OCI-LY7 (cell line): Measurements from ENCODE around the gene C22orf23. TPM values are rescaled to one million over a fixed set of nuclear protein-coding genes. Genes with fewer than 3 reads are reported as not detected.

Experiments
- BruUV-seq: library from RNA; stranded (reverse); fragments of 400-500 nt; replicated peaks from 2 replicates; lab custom pipeline; 2021; lab: Mats Ljungman, UMichigan
- CTCF ChIA-PET: fragments of 300-600 bp; sonication (Branson Sonifier 250); formaldehyde crosslinking; loops from one replicate; lab custom pipeline; 2022; ENCODE audit warnings: antibody characterized with exemption; ENCODE audit not compliant: unreplicated experiment; lab: Charles Lee
- POLR2A ChIA-PET: fragments of 300-600 bp; sonication (Branson Sonifier 250); formaldehyde crosslinking; loops from one replicate; lab custom pipeline; 2022; ENCODE audit warnings: antibody characterized with exemption; lab: Charles Lee
- DNase-seq: peaks from one replicate; pipeline ENCODE4 v3.0.0-alpha.2; 2015; ENCODE audit warnings: low spot score
- H2AFZ ChIP-seq: fragments of 200-600 bp; sonication (generic), shearing (Covaris generic); 2 replicates; pipeline ENCODE4 v1.6.1; 2014; ENCODE audit warnings: mild to moderate bottlenecking, antibody characterized with exemption, low read length, moderate library complexity
- H3K27ac ChIP-seq: fragments of 200-600 bp; sonication (generic); 2 replicates; pipeline ENCODE4 v1.5.1; 2014; ENCODE audit warnings: mixed run types, low read depth, mild to moderate bottlenecking, moderate library complexity, low read length, inconsistent platforms; ENCODE audit not compliant: poor library complexity, severe bottlenecking
- H3K36me3 ChIP-seq: fragments of 200-600 bp; sonication (generic); 2 replicates; pipeline ENCODE4 v1.6.1; 2014; ENCODE audit warnings: mild to moderate bottlenecking, antibody characterized with exemption, low read length, moderate library complexity, mixed read lengths; ENCODE audit not compliant: insufficient read depth
- H3K4me1 ChIP-seq: fragments of 200-600 bp; sonication (generic); 2 replicates; pipeline ENCODE4 v1.5.1; 2014; ENCODE audit warnings: mild to moderate bottlenecking, low read length; ENCODE audit not compliant: insufficient read depth, poor library complexity, severe bottlenecking
- H3K4me2 ChIP-seq: fragments of 200-600 bp; sonication (generic); 2 replicates; pipeline ENCODE4 v1.6.1; 2014; ENCODE audit warnings: mild to moderate bottlenecking, low read length
- H3K4me3 ChIP-seq: fragments of 200-600 bp; sonication (generic); 2 replicates; pipeline ENCODE4 v1.5.1; 2014; ENCODE audit warnings: mild to moderate bottlenecking, low read depth, low read length; ENCODE audit not compliant: poor library complexity, severe bottlenecking
- H3K79me2 ChIP-seq: fragments of 200-600 bp; sonication (generic); 2 replicates; pipeline ENCODE4 v1.6.1; 2016; ENCODE audit warnings: low read depth, mild to moderate bottlenecking, low read length, moderate library complexity, mixed read lengths; ENCODE audit not compliant: insufficient read depth
- H3K9me2 ChIP-seq: fragments of 200-600 bp; sonication (generic); 2 replicates; pipeline ENCODE4 v1.6.1; 2016; ENCODE audit warnings: mild to moderate bottlenecking, low read length, mixed read lengths; ENCODE audit not compliant: insufficient read depth
- H3K9me3 ChIP-seq: fragments of 200-600 bp; sonication (generic); 2 replicates; pipeline ENCODE4 v1.6.1; 2014; ENCODE audit warnings: mild to moderate bottlenecking, mixed run types, low read length, mixed read lengths
- H4K20me1 ChIP-seq: fragments of 200-600 bp; sonication (generic); 2 replicates; pipeline ENCODE4 v1.6.1; 2014; ENCODE audit warnings: mild to moderate bottlenecking, antibody characterized with exemption, low read length, moderate library complexity, mixed read lengths; ENCODE audit not compliant: insufficient read depth
- CTCF ChIP-seq: fragments of 200-600 bp; sonication (generic); conservative IDR thresholded peaks from 2 replicates; pipeline ENCODE4 v1.5.1; 2014; ENCODE audit warnings: mild to moderate bottlenecking, antibody characterized with exemption, low read length, moderate library complexity, mixed read lengths
- EZH2phosphoT487 ChIP-seq: fragments of 200-600 bp; sonication (generic); IDR thresholded peaks from 2 replicates; pipeline ENCODE4 v1.6.1; 2018; ENCODE audit warnings: low read depth, borderline replicate concordance, mild to moderate bottlenecking, mixed run types, antibody characterized with exemption, low read length, moderate library complexity, mixed read lengths
- intact Hi-C: fragments of 100-400 bp; cut with micrococcal nuclease; formaldehyde crosslinking; loops from one replicate; pipeline ENCODE4 v1.10.0; 2022; ENCODE audit not compliant: unreplicated experiment
- total RNA-seq, 2 experiments: library from RNA; depleted of rRNA in 1 of 2; stranded (reverse); fragments of >200 nt in 1 of 2; shearing (Covaris generic) in 1 of 2; gene quantifications; 2 replicates each; pipeline ENCODE4 v1.2.3, GENCODE V29; 2014 to 2022

Gene C22orf23
- total RNA-seq, 2 experiments from 2014 or later, result 0.57 to 1.2 TPM

GRCh38 chr22:37996079-37996478 is 42.7 kb upstream of the C22orf23 start:
- no peak for TF ChIP-seq EZH2phosphoT487
- no peak for TF ChIP-seq CTCF
- Histone ChIP-seq H4K20me1 (no peaks in the 10 kb centered on the region), H3K4me2 (0 out of 2 replicates have a peak overlapping the region, but pooled peaks have one; percentile 2), H3K9me2 (no peaks in the 10 kb centered on the region), H3K36me3 (no peaks in the 10 kb centered on the region), H3K27ac (no peak overlapping the region), H3K9me3 (no peaks in the 10 kb centered on the region), H3K79me2 (no peaks in the 10 kb centered on the region), H2AFZ (no peak overlapping the region), H3K4me3 (no peak overlapping the region), H3K4me1 (peaks cover 13% of the 10 kb centered on the region)
- POLR2A ChIA-PET, result interaction anchor here (0.6 to 0.7 kb wide), 2 partner anchors 155 to 453 kb away, joined by 3 read pairs; no protein-coding TSS in a partner anchor
- CTCF ChIA-PET, result interaction anchor here (0.6 kb wide), 1 partner anchor 62 kb away, joined by 14 read pairs; no protein-coding TSS in a partner anchor
- no TSS peak for BruUV-seq
- intact Hi-C loops, result no loop called here
- peak; percentile 51 for DNase-seq

GRCh38 chr22:37995460-37995859 is 42.1 kb upstream of the C22orf23 start:
- no peaks in the 10 kb centered on the region for H4K20me1 ChIP-seq
- intact Hi-C loops, result no loop called here
- H3K4me3 ChIP-seq, result no peak overlapping the region
- H3K36me3 ChIP-seq, result no peaks in the 10 kb centered on the region
- H3K9me2 ChIP-seq, result no peaks in the 10 kb centered on the region
- TF ChIP-seq CTCF (no peak), EZH2phosphoT487 (no peak)
- H3K4me1 ChIP-seq, result peaks cover 13% of the 10 kb centered on the region
- BruUV-seq, result no TSS peak
- no peaks in the 10 kb centered on the region for H3K9me3 ChIP-seq
- H2AFZ ChIP-seq, result no peak overlapping the region
- no peaks in the 10 kb centered on the region for H3K79me2 ChIP-seq
- CTCF ChIA-PET, result no interaction called here
- POLR2A ChIA-PET, result interaction anchor here (0.6 to 0.7 kb wide), 2 partner anchors 154 to 453 kb away, joined by 3 read pairs; no protein-coding TSS in a partner anchor
- no peak overlapping the region for H3K4me2 ChIP-seq
- no peak for DNase-seq
- H3K27ac ChIP-seq, result no peak overlapping the region

DNA sequence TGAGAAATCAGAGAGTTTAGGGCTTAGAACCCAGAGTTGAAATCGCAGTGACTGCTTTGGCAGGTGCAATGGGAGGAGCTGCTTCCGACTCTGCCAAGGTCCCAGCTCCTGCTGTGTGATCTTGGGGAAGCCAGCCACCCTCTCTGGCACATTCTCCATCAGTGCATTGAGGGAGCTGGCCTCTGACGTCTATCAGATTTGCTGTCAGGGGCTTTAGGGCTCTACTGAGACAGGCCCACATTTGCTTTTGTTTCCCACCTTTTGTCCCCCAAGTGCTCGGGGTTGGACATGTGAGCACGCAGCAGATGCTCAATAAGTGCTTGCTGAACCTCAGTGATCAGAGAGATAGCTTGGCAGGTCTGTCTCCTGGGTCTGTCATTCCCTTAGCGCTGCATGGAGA is 41.6 kb upstream of the C22orf23 start:
- Histone ChIP-seq H4K20me1 (no peaks in the 10 kb centered on the region), H3K9me2 (no peaks in the 10 kb centered on the region), H3K9me3 (no peaks in the 10 kb centered on the region), H3K4me3 (no peak overlapping the region), H3K4me1 (peaks cover 13% of the 10 kb centered on the region), H3K4me2 (no peak overlapping the region), H3K79me2 (no peaks in the 10 kb centered on the region), H3K27ac (no peak overlapping the region), H3K36me3 (no peaks in the 10 kb centered on the region), H2AFZ (no peak overlapping the region)
- ChIA-PET POLR2A (no interaction called here), CTCF (no interaction called here)
- TF ChIP-seq EZH2phosphoT487, result no peak
- TF ChIP-seq CTCF, result no peak
- no peak for DNase-seq
- BruUV-seq, result no TSS peak
- intact Hi-C loops, result no loop called here
